Embryonic facial prominence (tissue), 1 donor: ENCODE measurements around the gene PPIL3.
"Not testable (repeated sequence)": the region's sequence is repeated elsewhere in the genome, so short reads cannot be mapped to it uniquely, and the experiment has no call there.

Experiments used
- DNase-seq: peaks from one replicate; pipeline ENCODE4 v3.0.0-alpha.2; 2016; ENCODE audit errors: extremely low spot score

PPIL3 gene

GRCh38 chr2:200888704-200889625 is at the start of gene PPIL3, which contains the start of gene NIF3L1:
PPIL3 (minus strand) TSS chr2:200889077; CDS start chr2:200887615, 1,462 bp downstream.
NIF3L1 (plus strand) TSS chr2:200889371; CDS start chr2:200891944, 2,573 bp downstream.
- DNase-seq: peak; percentile 95

GRCh38 chr2:200930947-200931626 is 42.2 kb upstream of the PPIL3 start:
- no peak for DNase-seq

- no peak for DNase-seq
These were observed 40.7 kb upstream of the PPIL3 start for GRCh38 chr2:200929334-200930249.

- DNase-seq: no peak
These were observed 33.6 kb upstream of the PPIL3 start for GRCh38 chr2:200922439-200922838.

GRCh38 chr2:200913654-200914053 is 24.8 kb upstream of the PPIL3 start:
- no peak for DNase-seq

GRCh38 chr2:200909958-200910357 is 21.1 kb upstream of the PPIL3 start:
- no peak for DNase-seq

- DNase-seq: peak; percentile 16
These were observed 16.9 kb upstream of the PPIL3 start for GRCh38 chr2:200905618-200906296.

- DNase-seq: peak; percentile 71
These were observed 12.7 kb upstream of the PPIL3 start for GRCh38 chr2:200901459-200902072.

GRCh38 chr2:200899482-200899881 is 10.6 kb upstream of the PPIL3 start:
- no peak for DNase-seq

GRCh38 chr2:200881715-200882249 is 7.1 kb downstream of the PPIL3 start:
- DNase-seq: not testable (repeated sequence)

- DNase-seq: no peak
These were observed 10.5 kb downstream of the PPIL3 start for GRCh38 chr2:200878289-200878880.

GRCh38 chr2:200877443-200877842 is 11.4 kb downstream of the PPIL3 start:
- no peak for DNase-seq

- DNase-seq: no peak
These were observed 15.3 kb downstream of the PPIL3 start for GRCh38 chr2:200873560-200873959.

- no peak for DNase-seq
These were observed 17.7 kb downstream of the PPIL3 start for GRCh38 chr2:200871151-200871550.

- no peak for DNase-seq
These were observed 19.9 kb downstream of the PPIL3 start for GRCh38 chr2:200869014-200869413.

GRCh38 chr2:200864176-200865034 is 24.5 kb downstream of the PPIL3 start, which contains the start of gene CLK1:
CLK1 (minus strand) TSS chr2:200864658; CDS start chr2:200861862, 2,796 bp downstream.
- peak; percentile 79 for DNase-seq

GRCh38 chr2:200863782-200864175 is 25.1 kb downstream of the PPIL3 start:
- DNase-seq: peak; percentile 25

GRCh38 chr2:200862532-200863000 is 26.3 kb downstream of the PPIL3 start:
- DNase-seq: peak; percentile 66
